Ishikawa (cell line): ENCODE measurements around the gene SLC6A18.

ENCODE experiments used
- RAD21 ChIP-seq: IDR thresholded peaks from 2 replicates; pipeline ENCODE4 v1.6.1; 2012; ENCODE audit warnings: low read depth
- TAF1 ChIP-seq: IDR thresholded peaks from 2 replicates; pipeline ENCODE4 v1.6.1; 2012; ENCODE audit warnings: low read depth, mild to moderate bottlenecking

DNA sequence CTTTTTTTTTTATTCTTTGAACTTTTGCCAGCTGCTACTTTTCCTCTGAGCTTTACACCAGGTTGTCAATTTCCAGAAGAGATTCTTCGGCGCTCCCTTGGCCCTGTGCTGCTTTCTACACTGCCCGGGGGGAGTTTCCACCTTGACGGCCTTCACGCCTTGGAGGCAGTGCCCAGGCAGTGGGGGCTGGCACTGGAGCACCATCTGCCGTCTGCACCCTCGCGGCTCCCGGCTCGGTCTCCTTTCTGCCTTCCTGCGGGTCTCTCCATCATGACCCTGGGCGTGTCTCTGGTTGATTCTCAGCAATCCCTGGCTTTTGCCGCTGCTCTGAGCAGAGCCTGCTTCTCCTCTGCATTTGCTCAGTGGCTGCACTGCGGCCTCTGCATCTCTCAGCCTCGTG is 2.9 kb downstream of the SLC6A18 start:
- TF ChIP-seq TAF1 (no peak), RAD21 (no peak)
